Aorta (tissue), 5 donors: ENCODE measurements around the gene STOX2. TPM values are rescaled to one million over a fixed set of nuclear protein-coding genes. Genes with fewer than 3 reads are reported as not detected.

ENCODE experiments used
- ATAC-seq: fragments of 200-7000 bp; cut with Tn5 transposase; one replicate; pipeline ENCODE4 v1.9.1; 2022; ENCODE audit warnings: moderate library complexity; ENCODE audit not compliant: low FRiP score
- DNase-seq, 2 donors: peaks; one replicate each; pipeline ENCODE4 v3.0.0-alpha.2; 2020
- H3K27ac ChIP-seq, 2 donors: one replicate each; pipeline ENCODE4 v1.5.1; 2013; ENCODE audit warnings: low read length in 2 of 2, mild to moderate bottlenecking in 2 of 2, moderate library complexity in 2 of 2, control low read depth in 1 of 2, inconsistent platforms in 1 of 2, low read depth in 1 of 2
- H3K27me3 ChIP-seq, 2 donors: one replicate each; pipeline ENCODE4 v1.6.1; 2013; ENCODE audit warnings: control low read depth in 1 of 2, low read length in 1 of 2, mild to moderate bottlenecking in 1 of 2, moderate library complexity in 1 of 2; ENCODE audit not compliant: insufficient read depth in 2 of 2, control insufficient read depth in 1 of 2
- H3K36me3 ChIP-seq, 2 donors: one replicate each; pipeline ENCODE4 v1.6.1; 2013; ENCODE audit warnings: control low read depth in 1 of 2, low read length in 1 of 2, mild to moderate bottlenecking in 1 of 2; ENCODE audit not compliant: insufficient read depth in 2 of 2, control insufficient read depth in 1 of 2
- H3K4me1 ChIP-seq, 2 donors: one replicate each; pipeline ENCODE4 v1.6.1; 2013; ENCODE audit warnings: low read length in 2 of 2, control low read depth in 1 of 2, mild to moderate bottlenecking in 1 of 2, moderate library complexity in 1 of 2; ENCODE audit not compliant: insufficient read depth in 2 of 2, control insufficient read depth in 1 of 2
- H3K4me3 ChIP-seq, 2 donors: one replicate each; pipeline ENCODE4 v1.5.1; 2013; ENCODE audit warnings: low read length in 2 of 2, control low read depth in 1 of 2, mild to moderate bottlenecking in 1 of 2
- H3K9me3 ChIP-seq: one replicate; pipeline ENCODE4 v1.6.1; 2013; ENCODE audit warnings: mild to moderate bottlenecking, low read length; ENCODE audit not compliant: control insufficient read depth
- WGBS, 2 donors: extraction: QIAGEN DNeasy Blood & Tissue Kit; methylation state at CpG; one replicate each; pipeline ENCODE4 v1.1.7; 2013; 5-methylcytosine and 5-hydroxymethylcytosine counted together
- intact Hi-C, 2 donors: fragments of 100-400 bp; cut with DNase I; formaldehyde crosslinking; loops; one replicate each; pipeline versions ENCODE4 v1.14.2 to v1.15.0; 2022
- long read RNA-seq, 2 donors: library from polyadenylated mRNA; unstranded; transcript quantifications; one replicate each; pipeline ENCODE4 v2.0.0, GENCODE V29; 2020 to 2021
- polyA plus RNA-seq, 2 donors: library from polyadenylated mRNA; stranded (reverse); fragments of 200-250 nt; gene quantifications; one replicate each; pipeline ENCODE4 v1.2.3, GENCODE V29; 2013
- total RNA-seq, 2 donors: library from RNA; stranded (reverse); fragmentation: NEBNext Ultra II Directional; extraction: Animal tissue kit (Norgen Biotek cat#: 25700); gene quantifications; one replicate each; pipeline ENCODE4 v1.2.1, GENCODE V29; 2021
- donor health status: healthy with polysubstance abuse.
- donor health status: Bipolar disorder and iron deficiency.
- donor health status: DM: no; HTN: no; CAD: no.
- donor health status: DM: no; HTN: no; CAD: no.
- donor health status: DM: yes; HTN: yes; CAD: no.

The STOX2 gene
- total RNA-seq (10 to 100 TPM in 1 of 2 donors, 1 to 10 TPM in 1; 5.7 to 10.9 TPM), polyA plus RNA-seq (under 1 TPM; 0.13 to 0.51 TPM)
- long read RNA-seq, donor 1, partial matches to known transcripts, result 4 of 24 reads
- long read RNA-seq, donor 1, other reads (novel, unspliced or antisense), result 18 of 24 reads
- long read RNA-seq, donor 2, partial matches to known transcripts, result 1 of 19 reads
- long read RNA-seq, donor 2, other reads (novel, unspliced or antisense), result 17 of 19 reads

GRCh38 chr4:183905081-183905592 is at the start of gene STOX2:
TSS of gene STOX2 (plus strand) at chr4:183905307. CDS start at chr4:183906791, 1,484 bp downstream.
- DNase-seq (peak; percentile 76 to 89), ATAC-seq (peak; percentile 89)
- intact Hi-C loops, result loop anchor here in 1 of 2 donors (2.0 to 5.0 kb wide), 3 partner anchors 26 to 82 kb away; no protein-coding TSS in a partner anchor
- no peaks in the 10 kb centered on the region for H3K27me3 ChIP-seq
- H3K4me1 ChIP-seq, result no peaks in the 10 kb centered on the region
- H3K36me3 ChIP-seq, result no peaks in the 10 kb centered on the region
- WGBS, 2 donors, result 0% methylated on average over 45 of the region's 45 CpGs
- no peaks in the 10 kb centered on the region for H3K9me3 ChIP-seq
- H3K27ac ChIP-seq, result peak within 1 kb of the TSS in 1 of 2 donors; percentile 28
- peak within 1 kb of the TSS; percentile 78 to 80 for H3K4me3 ChIP-seq

- ATAC-seq (no peak), DNase-seq (no peak)
- H3K27ac ChIP-seq, result no peak overlapping the region
Measured at GRCh38 chr4:183855323-183856190, 49.5 kb upstream of the STOX2 start.

GRCh38 chr4:183857040-183857439 is 48.1 kb upstream of the STOX2 start:
- H3K4me3 ChIP-seq, result no peak overlapping the region
- no peaks in the 10 kb centered on the region for H3K27me3 ChIP-seq
- DNase-seq (no peak), ATAC-seq (peak; percentile 15)
- no peaks in the 10 kb centered on the region for H3K4me1 ChIP-seq
- intact Hi-C loops, result no loop called here
- H3K9me3 ChIP-seq, result no peaks in the 10 kb centered on the region
- H3K27ac ChIP-seq, result no peak overlapping the region
- no peaks in the 10 kb centered on the region for H3K36me3 ChIP-seq
- WGBS, 2 donors, result 91 to 95% methylated on average over 5 of the region's 5 CpGs

More at GRCh38 chr4:183855323-183856190, 49.5 kb upstream of the STOX2 start:
- Histone ChIP-seq H3K4me3 (no peak overlapping the region), H3K9me3 (no peaks in the 10 kb centered on the region), H3K27me3 (no peaks in the 10 kb centered on the region), H3K36me3 (no peaks in the 10 kb centered on the region), H3K4me1 (no peaks in the 10 kb centered on the region)
- intact Hi-C loops, result no loop called here
- WGBS, 2 donors, result 92% methylated on average over 14 of the region's 14 CpGs

DNA sequence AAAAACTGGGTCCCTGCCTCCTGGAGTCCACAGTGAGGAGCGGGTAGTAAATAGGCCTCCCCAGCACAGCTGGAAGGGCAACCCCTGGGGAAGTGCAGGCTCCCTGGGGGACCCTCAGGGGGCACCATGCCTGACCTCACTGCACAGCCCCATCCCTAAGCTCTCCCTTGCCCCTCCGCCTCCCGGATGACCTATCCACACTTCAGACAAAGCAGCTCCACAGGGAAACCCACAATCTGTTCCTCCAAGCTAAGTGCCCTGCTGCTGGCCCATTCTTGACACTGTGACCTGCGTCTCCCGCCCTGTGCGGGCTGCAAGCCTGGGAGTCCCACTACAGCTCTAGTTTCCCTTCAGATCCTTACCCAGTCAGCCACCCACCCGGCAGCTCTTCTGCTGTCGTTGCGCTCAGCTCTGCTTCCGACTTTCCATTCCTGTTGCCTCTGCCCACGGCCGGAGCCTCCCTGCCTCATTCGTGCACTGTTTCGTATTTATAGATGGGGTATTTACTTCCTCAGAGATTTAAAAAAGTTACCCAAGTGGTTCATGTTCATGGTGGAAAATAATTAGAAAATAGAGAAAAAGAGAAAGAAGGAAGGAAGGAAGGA is 47.0 kb upstream of the STOX2 start:
- 84 to 91% methylated on average over 14 of the region's 14 CpGs for WGBS, 2 donors
- Histone ChIP-seq H3K27me3 (no peaks in the 10 kb centered on the region), H3K36me3 (no peaks in the 10 kb centered on the region), H3K4me3 (no peak overlapping the region), H3K9me3 (no peaks in the 10 kb centered on the region), H3K4me1 (no peaks in the 10 kb centered on the region), H3K27ac (no peak overlapping the region)
- intact Hi-C loops, result no loop called here
- ATAC-seq (no peak), DNase-seq (no peak)

DNA sequence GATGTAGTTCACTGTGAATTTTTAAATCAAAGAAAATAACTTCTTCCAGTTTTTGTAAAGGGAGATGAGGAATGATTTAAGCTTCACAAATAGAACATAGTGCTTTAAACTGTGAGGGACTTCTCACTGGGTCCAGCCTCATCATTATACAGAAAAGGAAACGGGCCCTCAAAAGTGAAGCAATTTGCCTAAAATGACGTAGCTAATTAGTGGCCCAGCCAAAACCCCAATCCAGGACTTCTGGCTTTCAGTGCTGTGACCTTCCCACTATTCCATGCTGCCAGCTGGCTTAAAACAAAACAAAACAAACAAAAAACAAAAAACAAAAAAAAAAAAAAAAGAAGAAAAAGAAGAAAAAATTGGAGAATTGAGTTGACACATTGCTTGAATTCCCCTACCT is 45.0 kb upstream of the STOX2 start:
- no peaks in the 10 kb centered on the region for H3K9me3 ChIP-seq
- H3K27me3 ChIP-seq, result no peaks in the 10 kb centered on the region
- intact Hi-C loops, result no loop called here
- no peaks in the 10 kb centered on the region for H3K4me1 ChIP-seq
- H3K36me3 ChIP-seq, result no peaks in the 10 kb centered on the region
- WGBS, 2 donors, result 77 to 85% methylated on average over 2 of the region's 2 CpGs
- DNase-seq, result no peak
- H3K27ac ChIP-seq, result no peak overlapping the region
- H3K4me3 ChIP-seq, result no peak overlapping the region
- no peak for ATAC-seq

- WGBS, 2 donors, result 93 to 95% methylated on average over 10 of the region's 10 CpGs
- no peak overlapping the region for H3K27ac ChIP-seq
- no peaks in the 10 kb centered on the region for H3K4me1 ChIP-seq
- no peak for ATAC-seq
- no peaks in the 10 kb centered on the region for H3K27me3 ChIP-seq
- no peak overlapping the region for H3K4me3 ChIP-seq
- DNase-seq, result no peak
- H3K9me3 ChIP-seq, result no peaks in the 10 kb centered on the region
- no peaks in the 10 kb centered on the region for H3K36me3 ChIP-seq
- intact Hi-C loops, result no loop called here
Measured at GRCh38 chr4:183860731-183861130, 44.4 kb upstream of the STOX2 start.

DNA sequence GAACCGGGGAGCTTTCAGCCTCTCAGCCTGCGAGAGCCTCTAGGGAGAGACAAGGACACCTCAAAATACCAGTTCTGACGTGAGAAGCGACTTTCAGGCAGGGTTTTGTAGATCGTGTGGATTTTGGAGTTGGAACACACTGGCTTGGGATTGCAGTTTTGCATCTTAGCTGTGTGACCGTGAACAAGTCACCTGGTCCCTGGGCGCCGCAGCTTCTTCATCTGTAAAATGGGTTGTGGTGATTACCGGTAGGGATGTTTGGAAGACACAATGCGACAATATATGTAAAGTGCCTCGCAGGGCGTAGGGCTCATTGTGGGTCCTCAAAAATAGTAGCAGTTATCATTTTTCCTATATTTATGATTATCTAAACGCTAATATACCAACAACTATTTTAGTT is 43.7 kb upstream of the STOX2 start:
- ATAC-seq (no peak), DNase-seq (no peak)
- Histone ChIP-seq H3K4me3 (no peak overlapping the region), H3K27me3 (no peaks in the 10 kb centered on the region), H3K27ac (no peak overlapping the region), H3K9me3 (no peaks in the 10 kb centered on the region), H3K36me3 (no peaks in the 10 kb centered on the region), H3K4me1 (no peaks in the 10 kb centered on the region)
- intact Hi-C loops, result no loop called here
- 96% methylated on average over 13 of the region's 13 CpGs for WGBS, 2 donors

GRCh38 chr4:183863155-183863825 is 41.8 kb upstream of the STOX2 start:
- no peaks in the 10 kb centered on the region for H3K9me3 ChIP-seq
- intact Hi-C loops, result no loop called here
- ATAC-seq (no peak), DNase-seq (no peak)
- WGBS, 2 donors, result 93 to 94% methylated on average over 8 of the region's 8 CpGs
- no peaks in the 10 kb centered on the region for H3K36me3 ChIP-seq
- H3K4me3 ChIP-seq, result no peak overlapping the region
- no peaks in the 10 kb centered on the region for H3K27me3 ChIP-seq
- no peaks in the 10 kb centered on the region for H3K4me1 ChIP-seq
- no peak overlapping the region for H3K27ac ChIP-seq
